ENCODE data around the gene HOMER3. TPM values are rescaled to one million over a fixed set of nuclear protein-coding genes. Genes with fewer than 3 reads are reported as not detected.
"Not testable (repeated sequence)": the region's sequence is repeated elsewhere in the genome, so short reads cannot be mapped to it uniquely, and the experiment has no call there.

HOMER3 gene
- total RNA-seq, 4 donors from 2014 or later: 10.7 to 29.5 (median 18.6) TPM

DNA sequence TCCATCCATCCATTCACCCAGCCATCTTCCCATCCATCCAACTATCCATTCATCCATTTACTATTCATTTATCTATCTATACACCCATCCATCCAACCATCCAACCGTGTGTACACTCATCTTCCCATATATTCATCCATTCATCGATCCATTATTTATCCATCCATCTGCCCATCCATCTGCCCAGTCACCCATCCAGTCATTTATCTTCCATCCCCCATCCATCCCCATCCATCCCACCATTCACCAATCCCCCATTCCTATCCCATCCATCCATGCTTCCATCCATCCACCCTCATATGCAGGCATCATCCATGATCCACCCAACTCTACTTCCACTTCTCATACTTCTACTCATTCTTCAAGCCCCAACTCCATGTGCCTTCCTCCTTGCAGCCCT lies 14.0 kb upstream of the HOMER3 start:
- WGBS, 2 donors: 93% methylated on average over 2 of the region's 2 CpGs
- H3K36me3 ChIP-seq: no peaks in the 10 kb centered on the region
- intact Hi-C loops (cut with DNase I): no loop called here

DNA sequence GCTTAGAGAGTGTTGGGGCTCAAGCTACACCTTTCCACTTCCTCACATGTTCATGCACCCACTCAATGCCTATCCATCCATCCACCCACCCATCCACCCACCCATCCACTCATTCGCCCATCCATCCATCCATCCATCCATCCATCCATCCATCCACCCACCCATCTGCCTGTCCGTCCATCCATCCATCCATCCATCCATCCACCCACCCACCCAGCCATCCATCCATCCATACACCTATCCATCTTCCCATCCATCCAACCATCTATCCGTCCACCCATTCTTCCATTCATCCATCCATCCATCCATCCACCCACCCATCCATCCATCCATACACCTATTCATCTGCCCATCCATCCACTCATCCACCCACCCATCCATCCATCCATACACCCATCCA lies 13.1 kb upstream of the HOMER3 start:
- Histone ChIP-seq H3K27ac (no peak overlapping the region), H3K27me3 (peaks cover 0 to 24% (median 0%) of the 10 kb centered on the region in 4 donors), H3K36me3 (no peaks in the 10 kb centered on the region), H3K4me1 (peaks cover 0 to 19% (median 6%) of the 10 kb centered on the region in 3 donors), H3K9me3 (no peaks in the 10 kb centered on the region), H3K4me3 (no peak overlapping the region)
- intact Hi-C loops (cut with DNase I): no loop called here
- TF ChIP-seq, protein P1, sequence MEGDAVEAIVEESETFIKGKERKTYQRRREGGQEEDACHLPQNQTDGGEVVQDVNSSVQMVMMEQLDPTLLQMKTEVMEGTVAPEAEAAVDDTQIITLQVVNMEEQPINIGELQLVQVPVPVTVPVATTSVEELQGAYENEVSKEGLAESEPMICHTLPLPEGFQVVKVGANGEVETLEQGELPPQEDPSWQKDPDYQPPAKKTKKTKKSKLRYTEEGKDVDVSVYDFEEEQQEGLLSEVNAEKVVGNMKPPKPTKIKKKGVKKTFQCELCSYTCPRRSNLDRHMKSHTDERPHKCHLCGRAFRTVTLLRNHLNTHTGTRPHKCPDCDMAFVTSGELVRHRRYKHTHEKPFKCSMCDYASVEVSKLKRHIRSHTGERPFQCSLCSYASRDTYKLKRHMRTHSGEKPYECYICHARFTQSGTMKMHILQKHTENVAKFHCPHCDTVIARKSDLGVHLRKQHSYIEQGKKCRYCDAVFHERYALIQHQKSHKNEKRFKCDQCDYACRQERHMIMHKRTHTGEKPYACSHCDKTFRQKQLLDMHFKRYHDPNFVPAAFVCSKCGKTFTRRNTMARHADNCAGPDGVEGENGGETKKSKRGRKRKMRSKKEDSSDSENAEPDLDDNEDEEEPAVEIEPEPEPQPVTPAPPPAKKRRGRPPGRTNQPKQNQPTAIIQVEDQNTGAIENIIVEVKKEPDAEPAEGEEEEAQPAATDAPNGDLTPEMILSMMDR (IDR thresholded peaks at IDR 0.05): no peak
- TF ChIP-seq POLR2A (IDR thresholded peaks at IDR 0.05): no peak
- WGBS, 2 donors: 85 to 89% methylated on average over 3 of the region's 3 CpGs
- DNase-seq: no peak

More for the DNA sequence above, 14.0 kb upstream of the HOMER3 start:
- Histone ChIP-seq H3K27ac (no peak overlapping the region), H3K4me3 (no peak overlapping the region), H3K4me1 (peaks cover 0 to 19% (median 6%) of the 10 kb centered on the region in 3 donors), H3K9me3 (no peaks in the 10 kb centered on the region), H3K27me3 (peaks cover 0 to 30% (median 0%) of the 10 kb centered on the region in 4 donors)
- DNase-seq: no peak
- no peak for TF ChIP-seq POLR2A (IDR thresholded peaks at IDR 0.05)
- TF ChIP-seq, protein P1 (IDR thresholded peaks at IDR 0.05): no peak

DNA sequence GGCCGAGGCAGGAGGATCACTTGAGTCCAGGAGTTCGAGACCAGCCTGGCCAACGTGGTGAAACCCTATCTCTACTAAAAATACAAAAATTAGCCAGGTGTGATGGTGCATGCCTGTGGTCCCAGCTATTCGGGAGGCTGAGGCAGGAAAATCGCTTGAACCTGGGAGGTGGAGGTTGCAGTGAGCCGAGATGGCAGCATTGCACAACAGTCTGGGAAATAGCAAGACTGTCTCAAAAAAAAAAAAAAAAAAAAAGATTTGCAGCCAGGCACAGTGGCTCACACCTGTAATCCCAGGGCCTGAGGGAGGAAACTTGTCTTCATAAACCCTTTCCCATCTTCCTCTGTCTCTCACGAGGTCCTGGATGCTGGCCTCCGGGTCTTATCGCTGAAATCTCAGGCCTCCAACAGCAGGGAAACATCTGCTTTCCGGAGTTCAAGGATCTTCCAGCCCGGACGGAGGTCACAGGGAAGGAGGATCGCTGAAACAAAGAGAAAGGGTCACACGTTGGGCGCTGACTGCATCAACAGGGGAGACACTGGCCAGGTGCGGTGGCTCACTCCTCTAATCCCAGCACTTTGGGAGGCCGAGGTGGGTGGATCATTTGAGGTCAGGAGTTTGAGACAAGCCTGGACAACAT lies 11.5 kb upstream of the HOMER3 start:
- DNase-seq; H3K36me3 ChIP-seq; H3K4me3 ChIP-seq; intact Hi-C loops (cut with DNase I); H3K9me3 ChIP-seq; H3K27ac ChIP-seq: not testable (repeated sequence)
- peaks cover 0 to 20% (median 0%) of the 10 kb centered on the region in 4 donors for H3K27me3 ChIP-seq
- WGBS, 2 donors: 30% methylated on average over 11 to 14 of the region's 17 CpGs
- peaks cover 0 to 19% (median 6%) of the 10 kb centered on the region in 3 donors for H3K4me1 ChIP-seq

DNA sequence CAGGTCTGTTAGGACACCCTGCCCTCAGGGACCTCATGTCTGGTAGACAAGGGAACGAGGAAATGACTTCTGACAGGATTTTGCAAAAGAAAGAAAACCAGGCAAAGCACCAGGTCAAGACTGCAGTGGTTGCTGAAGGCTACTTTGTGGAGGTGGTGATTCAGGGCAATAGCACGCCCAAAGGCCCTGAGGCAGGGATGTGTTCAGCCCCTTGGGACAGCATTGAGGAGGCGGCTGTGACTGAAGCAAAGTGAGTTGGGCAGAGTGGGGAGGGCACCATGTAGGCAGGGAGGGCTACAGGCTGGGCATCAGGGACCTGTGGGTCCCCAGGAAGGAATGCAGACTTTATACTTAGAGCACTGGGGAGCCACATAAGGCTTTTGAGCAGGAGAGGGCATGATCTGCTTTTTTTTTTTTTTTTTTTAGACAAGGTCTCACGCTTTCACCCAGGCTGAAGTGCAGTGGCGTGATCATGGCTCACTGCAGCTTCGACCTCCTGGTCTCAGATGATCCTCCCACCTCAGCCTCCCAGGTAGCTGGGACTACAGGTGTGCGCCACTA lies 10.8 kb upstream of the HOMER3 start:
- H3K4me3 ChIP-seq: no peak overlapping the region
- no peaks in the 10 kb centered on the region for H3K36me3 ChIP-seq
- WGBS, 2 donors: 46 to 73% methylated on average over 5 to 6 of the region's 7 CpGs
- H3K9me3 ChIP-seq: no peaks in the 10 kb centered on the region
- peaks cover 0 to 19% (median 6%) of the 10 kb centered on the region in 3 donors for H3K4me1 ChIP-seq
- H3K27ac ChIP-seq: no peak overlapping the region
- DNase-seq: no peak
- no peak for TF ChIP-seq POLR2A (IDR thresholded peaks at IDR 0.05)
- TF ChIP-seq, protein P1 (IDR thresholded peaks at IDR 0.05): no peak
- intact Hi-C loops (cut with DNase I): no loop called here
- H3K27me3 ChIP-seq: peaks cover 0 to 22% (median 0%) of the 10 kb centered on the region in 4 donors

DNA sequence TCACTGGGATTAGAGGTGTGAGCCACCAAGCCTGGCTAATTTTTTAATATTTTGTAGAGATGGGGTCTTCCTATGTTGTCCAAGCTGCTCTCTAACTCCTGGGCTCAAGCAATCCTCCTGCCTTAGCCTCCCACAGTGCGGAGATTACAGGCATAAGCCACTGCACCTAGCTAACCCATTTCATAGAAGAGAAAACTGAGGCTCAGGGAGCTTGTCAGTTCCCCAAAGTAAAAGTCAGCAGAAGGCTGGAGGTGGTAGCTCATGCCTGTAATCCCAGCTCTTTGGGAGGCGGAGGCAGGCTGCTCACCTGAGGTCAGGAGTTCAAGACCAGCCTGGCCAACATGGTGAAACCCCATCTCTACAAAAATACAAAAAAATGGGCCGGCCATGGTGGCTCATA lies 8.8 kb upstream of the HOMER3 start:
- Histone ChIP-seq H3K27me3 (peaks cover 0 to 41% (median 0%) of the 10 kb centered on the region in 4 donors), H3K36me3 (no peaks in the 10 kb centered on the region), H3K27ac (no peak overlapping the region), H3K9me3 (no peaks in the 10 kb centered on the region), H3K4me3 (no peak overlapping the region), H3K4me1 (peaks cover 0 to 19% (median 6%) of the 10 kb centered on the region in 3 donors)
- no peak for DNase-seq
- intact Hi-C loops (cut with DNase I): no loop called here
- 92 to 94% methylated on average over 2 of the region's 3 CpGs for WGBS, 2 donors
- no peak for TF ChIP-seq POLR2A (IDR thresholded peaks at IDR 0.05)
- TF ChIP-seq, protein P1 (IDR thresholded peaks at IDR 0.05): no peak

Data from esophagus squamous epithelium (tissue), 5 donors.